Anterior cingulate cortex (tissue), 58 donors: ENCODE data around the gene PARD3.
"Not testable (repeated sequence)": the region's sequence is repeated elsewhere in the genome, so short reads cannot be mapped to it uniquely, and the experiment has no call there.

Experiments
- DNase-seq, 58 donors: peaks; one replicate each; lab custom pipeline; 2025; lab: John Stamatoyannopoulos, UW

Gene PARD3

DNA sequence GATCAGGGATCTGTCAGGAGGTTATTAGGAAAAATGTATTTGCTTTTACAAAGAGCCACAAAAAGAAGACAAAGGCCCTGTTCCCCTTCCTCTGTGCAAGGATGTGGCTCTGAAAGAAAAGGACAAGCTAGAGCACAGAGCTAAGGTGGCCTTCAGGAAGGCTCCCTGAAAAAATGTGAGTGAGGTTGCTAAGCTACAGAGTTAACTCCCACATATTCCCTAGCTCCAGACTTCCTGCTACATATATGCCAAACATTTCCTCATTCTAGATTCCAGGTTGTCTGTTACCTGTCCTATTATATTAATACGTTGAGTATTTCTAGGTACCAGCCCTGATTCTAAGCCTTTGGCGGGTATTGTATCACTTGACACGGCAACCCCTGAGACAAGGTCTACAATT lies 369.0 kb downstream of the PARD3 start:
- DNase-seq, result no peak

DNA sequence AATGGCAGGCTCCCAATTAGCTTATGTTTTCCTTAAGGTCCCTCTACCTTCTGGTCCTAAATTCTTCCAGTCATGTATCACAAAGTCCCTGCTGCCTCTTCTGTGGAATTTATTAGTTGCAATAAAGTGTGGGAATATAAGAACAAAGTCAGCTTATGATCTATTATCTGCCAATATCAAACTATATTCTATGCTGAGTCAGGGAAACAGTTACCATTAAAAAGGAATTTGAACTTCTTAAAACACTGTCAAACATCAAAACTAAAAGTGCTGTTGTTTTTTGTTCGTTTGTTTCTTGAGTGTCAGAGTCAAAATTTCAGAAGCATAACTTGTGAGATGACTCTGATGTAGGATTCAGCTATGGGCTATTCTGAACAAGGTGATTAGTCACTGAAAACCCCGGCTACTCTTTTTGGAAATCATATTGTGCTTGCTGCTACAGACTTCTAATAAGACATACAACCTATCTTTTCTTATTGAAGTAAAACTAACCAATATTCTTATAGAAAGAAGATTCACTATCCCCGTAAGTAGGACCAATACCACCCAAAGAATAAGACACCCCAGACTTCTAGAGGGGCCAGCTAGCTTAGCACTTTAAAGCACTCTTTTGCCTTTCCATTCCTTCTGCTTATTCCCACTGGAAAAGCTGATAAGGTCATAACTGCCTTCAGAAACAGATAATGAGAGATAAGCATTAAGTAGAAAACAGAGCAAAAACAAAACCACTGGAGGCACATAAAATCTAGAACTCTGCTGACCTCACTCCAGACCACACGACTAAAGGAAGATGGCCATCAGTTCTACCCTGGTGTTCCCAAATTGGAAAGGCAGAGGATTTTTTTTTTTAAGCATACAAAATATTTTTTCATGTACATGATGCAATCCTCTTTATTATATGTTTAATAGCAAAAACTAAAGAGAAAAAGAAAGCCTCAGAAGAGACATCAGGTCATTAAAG lies 370.6 kb downstream of the PARD3 start:
- DNase-seq, result no peak

DNA sequence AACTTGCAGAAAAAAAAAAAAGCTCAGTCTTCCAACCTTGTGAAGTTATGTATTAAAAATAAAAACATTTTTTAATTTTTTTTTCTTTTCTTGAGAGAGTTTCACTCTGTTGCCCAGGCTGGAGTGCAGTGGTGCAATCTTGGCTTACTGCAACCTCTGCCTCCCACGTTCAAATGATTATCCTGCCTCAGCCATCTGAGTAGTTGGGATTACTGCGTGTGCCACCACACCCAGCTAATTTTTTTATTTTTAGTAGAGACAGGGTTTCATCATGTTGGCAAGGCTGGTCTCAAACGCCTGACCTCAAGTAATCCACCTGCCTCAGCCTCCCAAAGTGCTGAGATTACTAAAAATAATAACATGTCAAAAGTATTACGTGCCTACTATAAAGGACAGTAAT lies 375.7 kb downstream of the PARD3 start:
- DNase-seq, result not testable (repeated sequence)

DNA sequence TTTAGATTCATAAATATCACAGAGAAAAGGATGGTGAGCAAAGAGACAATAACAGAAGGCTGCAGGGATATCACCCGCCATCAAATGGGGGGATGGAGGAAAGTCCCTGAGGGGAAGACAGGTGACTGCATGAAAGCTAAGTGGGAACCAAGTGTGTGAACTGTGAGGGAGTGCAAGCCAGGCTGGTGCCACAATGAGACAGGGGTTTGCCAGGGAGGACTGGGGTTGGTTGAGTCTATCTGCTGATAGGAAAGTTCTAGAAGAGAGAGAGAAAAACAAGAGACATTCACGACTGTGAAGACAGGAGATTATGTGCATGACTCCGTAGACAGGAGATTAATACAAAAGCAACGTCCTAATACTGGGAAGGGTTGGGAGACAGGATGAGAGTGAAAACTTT lies 376.4 kb downstream of the PARD3 start:
- DNase-seq, result no peak

DNA sequence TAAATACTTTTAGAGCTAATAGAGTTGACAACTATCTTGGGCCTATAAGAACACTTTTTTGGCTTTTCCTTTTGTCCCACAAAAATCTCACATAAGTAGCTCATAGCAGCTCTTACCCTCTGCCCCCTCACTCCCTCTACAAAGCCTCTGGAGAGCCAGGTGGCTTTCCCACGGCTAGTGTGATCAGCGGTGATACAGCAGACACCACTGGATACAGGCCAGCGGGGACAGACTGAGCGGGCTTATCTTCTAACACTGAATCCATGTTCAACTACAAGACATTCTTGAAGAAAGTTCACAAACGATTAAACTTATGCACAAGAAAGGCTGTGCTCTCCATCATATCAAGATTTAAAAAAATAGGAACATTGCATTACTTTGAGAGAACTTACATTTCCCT lies 377.2 kb downstream of the PARD3 start:
- no peak for DNase-seq

DNA sequence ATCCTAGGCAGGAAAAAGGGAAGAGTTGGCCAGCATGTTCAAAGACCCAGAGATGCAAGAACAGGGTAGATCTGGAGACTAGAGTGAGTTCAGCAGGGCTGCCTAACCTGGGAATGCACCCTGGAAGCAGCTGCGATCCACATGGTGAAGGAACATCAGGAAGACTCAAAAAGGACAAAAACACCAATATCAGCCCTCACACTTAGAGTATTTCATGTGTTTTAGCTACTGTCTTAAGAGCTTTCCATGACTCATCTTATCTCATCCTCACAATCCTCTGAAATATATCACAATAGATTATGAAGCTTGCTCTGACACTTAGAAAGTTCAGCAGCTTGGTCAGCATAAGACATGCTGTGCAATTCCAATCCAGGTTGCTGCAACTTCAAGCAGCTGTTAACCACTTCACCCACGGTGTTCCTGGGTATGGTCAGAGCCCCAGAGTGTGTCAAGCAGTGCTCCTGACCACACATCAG lies 380.9 kb downstream of the PARD3 start:
- peak in 1 of 58 donors; percentile 10 for DNase-seq

DNA sequence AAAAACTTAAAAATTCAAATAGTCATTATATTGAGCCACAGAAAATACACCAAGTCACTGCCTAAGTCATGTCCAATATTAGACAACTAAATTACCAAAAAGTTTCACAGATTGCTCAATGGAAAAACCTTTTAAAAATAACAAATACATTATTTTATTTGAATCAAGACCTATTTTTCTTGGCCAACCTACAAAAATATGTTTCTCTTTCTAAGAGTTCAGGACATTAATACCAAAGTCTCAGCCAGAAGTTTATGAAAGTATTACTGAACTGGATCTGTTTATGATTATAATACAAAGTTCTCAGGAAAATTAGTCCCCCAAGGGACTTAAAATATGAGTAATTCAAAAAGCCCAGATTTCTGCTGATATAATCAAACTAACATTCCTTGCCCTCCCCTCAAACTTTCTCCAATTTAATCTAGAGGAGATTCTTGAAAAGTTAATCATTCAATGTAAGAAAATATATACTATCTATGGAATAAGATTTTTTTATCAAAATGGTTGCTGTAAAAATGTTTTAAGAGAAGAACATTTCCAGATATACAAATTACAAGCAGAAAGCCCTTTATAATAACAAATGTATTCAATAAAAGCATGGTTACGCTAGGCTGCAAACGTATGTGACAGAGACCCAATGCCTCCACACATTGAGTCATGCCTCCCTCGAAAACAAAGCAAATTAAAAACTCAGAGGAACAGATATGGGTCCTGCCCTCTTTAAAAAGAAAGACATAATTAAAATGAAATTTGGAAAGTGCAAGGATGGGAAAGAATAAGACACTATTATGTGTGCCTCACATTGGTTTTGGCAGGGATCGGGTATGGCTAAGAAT lies 381.6 kb downstream of the PARD3 start:
- no peak for DNase-seq

DNA sequence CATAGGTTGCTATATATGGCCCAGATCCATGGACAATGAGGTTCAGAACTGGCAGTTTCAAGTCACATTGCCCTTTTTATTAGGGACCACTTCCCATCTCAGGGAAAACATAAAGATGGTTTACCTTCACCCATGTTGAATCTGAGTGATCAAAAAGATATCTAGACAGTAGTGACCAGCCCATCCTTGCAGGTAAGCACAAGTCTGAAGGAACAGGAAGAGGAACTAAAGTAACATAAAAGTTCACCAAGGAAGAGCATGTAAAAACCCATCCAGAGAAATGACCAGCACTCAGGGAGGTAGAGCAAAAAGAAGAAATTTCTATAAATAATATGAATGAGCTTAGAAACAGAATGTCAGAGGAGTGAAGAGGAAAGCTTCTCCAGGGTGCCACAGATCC lies 382.5 kb downstream of the PARD3 start:
- no peak for DNase-seq

DNA sequence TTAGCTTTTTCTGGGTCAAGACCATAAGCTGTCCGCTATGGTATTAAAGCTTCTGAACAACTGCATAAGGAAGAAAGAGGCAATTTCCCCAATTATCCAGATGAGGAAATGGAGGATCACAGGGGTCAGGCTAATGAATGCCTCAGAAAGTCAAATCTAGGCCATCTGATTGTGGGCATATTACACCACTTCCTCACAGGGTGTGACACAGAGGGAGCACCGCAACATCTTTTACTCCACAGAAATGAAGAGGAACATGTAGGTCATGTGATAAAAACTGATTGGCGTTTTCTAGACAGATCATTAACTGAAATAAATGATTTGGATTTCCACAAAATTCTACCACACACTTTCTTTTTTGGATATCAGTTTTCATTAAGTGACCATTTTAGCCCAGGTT lies 384.4 kb downstream of the PARD3 start:
- no peak for DNase-seq

DNA sequence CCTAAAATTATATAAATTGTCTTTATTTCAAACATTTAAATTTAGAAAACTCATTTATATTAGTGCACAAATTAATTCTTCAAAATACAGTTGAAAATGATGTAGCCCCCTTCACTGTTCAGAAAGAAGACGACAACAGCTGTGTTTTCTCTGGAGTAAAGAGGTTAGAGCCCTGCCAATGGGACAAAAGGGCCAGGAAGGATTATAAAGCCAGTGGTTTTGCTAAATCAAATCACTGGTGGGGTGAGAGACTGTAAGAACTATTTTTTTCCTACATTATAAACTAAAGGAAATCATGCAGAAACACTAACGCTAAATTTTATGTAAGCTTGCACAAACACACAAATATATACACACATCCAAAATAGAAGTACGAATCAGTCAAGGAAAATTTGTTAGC lies 386.6 kb downstream of the PARD3 start:
- no peak for DNase-seq

DNA sequence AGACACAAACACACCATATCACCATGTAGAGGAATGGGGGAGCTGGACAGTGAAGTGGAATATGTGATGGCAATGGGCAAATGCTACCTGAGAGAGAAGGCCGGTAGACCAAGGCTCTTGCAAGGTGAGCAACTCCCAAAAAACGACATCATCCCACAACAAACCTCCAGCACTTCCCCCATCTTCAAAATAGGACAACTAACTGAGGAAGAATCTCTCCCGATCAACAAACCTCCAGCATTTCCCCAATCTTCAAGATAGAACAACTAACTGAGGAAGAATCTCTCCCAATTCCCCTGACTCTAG lies 387.2 kb downstream of the PARD3 start:
- no peak for DNase-seq

DNA sequence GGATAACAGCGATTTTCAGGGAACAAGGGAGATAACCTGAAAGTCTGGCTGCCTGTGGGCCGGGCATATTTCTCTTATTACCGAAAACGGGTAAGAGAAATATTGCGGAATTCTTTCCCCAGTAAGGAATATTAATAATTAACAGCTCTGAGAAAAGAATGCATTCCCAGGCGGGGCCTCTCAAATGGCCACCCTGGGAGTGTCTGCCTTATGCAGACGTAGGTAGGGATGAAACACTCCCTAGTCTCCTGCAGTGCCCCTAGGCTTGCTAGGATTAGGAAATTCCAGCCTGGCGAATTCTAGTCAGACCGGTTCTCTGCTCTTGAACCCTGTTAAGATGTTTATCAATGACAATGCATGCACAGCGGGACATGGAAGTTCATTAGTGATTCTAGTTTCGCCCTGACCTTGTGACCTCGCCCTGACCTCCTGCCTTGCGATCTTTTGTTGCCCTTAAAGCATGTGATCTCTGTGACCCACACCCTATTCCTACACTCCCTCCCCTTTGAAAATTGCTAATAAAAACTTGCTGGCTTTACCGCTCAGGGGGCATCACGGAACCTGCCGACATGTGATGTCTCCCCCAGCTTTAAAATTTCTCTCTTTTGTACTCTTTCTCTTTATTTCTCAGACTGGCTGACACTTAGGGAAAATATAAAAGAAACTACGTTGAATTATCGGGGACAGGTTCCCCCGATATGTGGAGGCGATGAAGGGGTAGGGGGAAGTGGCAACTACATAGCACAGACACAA lies 387.8 kb downstream of the PARD3 start:
- DNase-seq, result not testable (repeated sequence)

DNA sequence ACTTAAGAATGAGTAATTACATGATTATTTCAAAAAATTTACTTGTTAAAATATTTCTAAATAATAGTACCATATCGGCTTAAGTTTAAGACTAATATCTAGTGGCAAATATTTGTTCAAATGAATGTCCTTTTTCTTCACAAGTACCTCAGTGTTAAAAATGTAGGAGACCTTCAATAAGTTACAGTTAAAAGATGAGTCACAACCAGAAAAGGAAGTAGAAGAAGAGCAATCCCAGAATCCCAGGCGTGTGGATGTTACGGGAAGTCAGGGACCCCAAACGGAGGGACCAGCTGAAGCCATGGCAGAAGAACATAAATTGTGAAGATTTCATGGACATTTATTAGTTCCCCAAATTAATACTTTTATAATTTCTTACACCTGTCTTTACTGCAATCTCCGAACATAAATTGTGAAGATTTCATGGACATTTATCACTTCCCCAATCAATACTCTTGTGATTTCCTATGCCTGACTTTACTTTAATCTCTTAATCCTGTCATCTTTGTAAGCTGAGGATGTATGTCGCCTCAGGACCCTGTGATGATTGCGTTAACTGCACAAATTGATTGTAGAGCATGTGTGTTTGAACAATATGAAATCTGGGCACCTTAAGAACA lies 388.4 kb downstream of the PARD3 start:
- DNase-seq, result not testable (repeated sequence)

DNA sequence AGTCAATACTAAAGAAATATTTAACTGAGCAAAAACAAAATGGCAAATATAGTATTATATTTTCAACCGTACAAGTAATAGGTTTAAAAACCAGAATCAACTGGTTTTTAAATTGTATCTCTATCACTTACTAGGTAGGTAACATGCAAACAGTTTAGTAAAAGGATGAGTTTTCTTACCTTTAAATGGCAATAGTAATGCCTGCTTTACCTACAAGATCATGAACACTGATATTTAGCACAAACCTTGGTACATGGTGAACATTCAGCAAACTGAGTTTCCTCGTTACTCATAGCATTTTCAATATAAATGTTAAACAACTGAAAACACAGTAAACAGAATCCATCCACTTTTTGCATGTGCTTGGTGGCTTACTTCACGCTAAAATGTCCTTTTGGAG lies 389.1 kb downstream of the PARD3 start:
- no peak for DNase-seq

DNA sequence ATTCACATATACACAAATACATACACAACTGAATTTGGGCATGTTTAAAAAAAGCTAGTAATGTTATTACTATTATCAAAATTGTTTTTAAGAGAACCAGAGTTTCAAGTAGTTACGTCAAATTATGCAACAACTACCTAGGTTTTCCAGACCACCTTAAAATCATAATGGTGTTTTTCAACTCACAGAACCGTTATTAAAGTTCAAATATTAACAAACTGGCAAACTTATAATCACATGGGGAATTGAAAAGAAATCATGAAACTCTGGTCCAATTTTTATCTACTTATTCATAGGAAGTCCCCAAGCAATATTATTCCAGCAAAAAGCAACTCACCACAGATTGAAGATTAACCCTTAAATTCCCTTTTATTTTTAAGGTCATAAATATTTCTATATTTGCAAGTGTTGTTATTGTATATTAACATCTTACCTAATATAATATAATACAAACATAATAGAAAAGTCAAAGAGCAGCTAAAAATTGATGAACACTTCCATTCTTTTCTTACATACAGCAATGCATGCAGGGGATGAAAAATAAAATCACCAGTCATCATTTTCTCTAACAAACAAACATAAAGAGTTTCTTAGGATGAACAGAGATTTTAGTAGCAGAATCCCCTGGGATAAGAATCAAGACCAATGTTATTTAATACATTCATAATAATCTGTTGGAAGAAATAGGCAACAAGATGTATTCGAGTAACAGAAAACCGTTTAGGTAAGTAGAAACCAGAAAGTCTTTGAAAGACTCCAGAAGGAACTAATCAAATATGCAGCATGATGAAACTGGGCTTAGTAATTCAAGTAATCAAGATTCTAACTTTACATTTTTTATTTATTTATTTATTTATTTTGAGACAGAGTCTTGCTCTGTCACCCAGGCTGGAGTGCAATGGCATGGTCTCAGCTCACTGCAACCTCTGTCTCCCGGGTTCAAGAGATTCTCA lies 391.1 kb downstream of the PARD3 start:
- no peak for DNase-seq

DNA sequence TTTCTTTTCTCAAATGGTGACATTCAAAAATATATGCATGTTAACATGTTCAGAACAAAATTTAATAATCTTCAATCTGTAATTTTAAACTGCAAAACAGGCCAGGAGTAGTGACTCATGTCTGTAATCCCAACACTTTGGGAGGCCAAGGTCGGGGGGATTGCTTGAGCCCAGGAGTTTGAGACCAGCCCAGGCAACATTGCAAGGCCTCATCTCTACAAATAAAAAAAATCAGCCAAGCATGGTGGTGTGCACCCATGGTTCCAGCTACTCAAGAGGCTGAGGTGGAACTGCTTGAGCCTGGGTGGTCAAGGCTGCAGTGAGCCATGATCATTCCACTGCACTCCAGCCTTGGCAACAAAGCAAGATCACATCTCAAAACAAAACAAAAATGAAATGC lies 394.3 kb downstream of the PARD3 start:
- no peak for DNase-seq

DNA sequence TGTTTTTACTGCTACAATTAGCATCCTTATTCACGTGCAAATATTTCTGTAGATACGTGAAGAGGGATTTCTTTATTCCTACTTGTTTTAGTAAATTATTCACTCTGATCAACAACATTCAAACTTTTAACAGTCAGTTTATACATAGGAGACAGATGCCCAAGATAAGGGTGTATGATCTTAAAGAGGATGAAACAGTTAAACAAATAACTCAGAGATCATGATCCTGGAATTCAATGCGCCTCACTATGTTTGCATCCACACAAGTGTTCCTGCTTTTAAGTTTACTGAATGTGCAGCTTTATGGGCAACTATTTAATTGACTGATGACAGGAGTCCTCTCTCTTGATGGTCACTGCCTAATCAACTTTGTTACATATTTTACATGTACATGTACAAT lies 394.8 kb downstream of the PARD3 start:
- no peak for DNase-seq

DNA sequence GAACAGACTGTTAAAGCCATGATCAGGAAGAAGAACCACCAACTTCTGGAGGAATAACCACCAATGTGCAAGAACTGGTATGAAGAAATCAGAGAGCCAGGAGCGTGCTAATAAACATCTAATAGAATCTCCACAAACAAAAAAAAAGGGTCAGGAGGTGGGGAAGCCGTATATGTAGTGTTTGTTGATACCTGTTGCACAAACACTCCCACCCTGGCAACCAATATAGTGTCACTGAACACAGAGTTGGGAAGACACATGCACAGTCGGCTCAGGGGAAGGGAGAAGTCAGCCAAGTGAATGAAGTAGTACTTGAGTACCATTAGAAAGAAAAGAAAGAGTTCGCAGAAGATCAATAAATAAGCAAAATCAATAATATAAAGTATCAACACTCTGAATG lies 400.1 kb downstream of the PARD3 start:
- no peak for DNase-seq
